Stimulated activated CD8-positive, alpha-beta memory T cell treated with anti-CD3 and anti-CD28 coated beads, Interleukin-7, amount 100 ng/mL, for 4 hours (primary cell): ENCODE data around the gene MYH11.
"Not testable (repeated sequence)": the region's sequence is repeated elsewhere in the genome, so short reads cannot be mapped to it uniquely, and the experiment has no call there.

Source experiments
- DNase-seq, 2 donors: peaks; one replicate each; pipeline ENCODE4 v3.0.0-alpha.2; 2020; ENCODE audit warnings: low read depth in 2 of 2

Gene MYH11

DNA sequence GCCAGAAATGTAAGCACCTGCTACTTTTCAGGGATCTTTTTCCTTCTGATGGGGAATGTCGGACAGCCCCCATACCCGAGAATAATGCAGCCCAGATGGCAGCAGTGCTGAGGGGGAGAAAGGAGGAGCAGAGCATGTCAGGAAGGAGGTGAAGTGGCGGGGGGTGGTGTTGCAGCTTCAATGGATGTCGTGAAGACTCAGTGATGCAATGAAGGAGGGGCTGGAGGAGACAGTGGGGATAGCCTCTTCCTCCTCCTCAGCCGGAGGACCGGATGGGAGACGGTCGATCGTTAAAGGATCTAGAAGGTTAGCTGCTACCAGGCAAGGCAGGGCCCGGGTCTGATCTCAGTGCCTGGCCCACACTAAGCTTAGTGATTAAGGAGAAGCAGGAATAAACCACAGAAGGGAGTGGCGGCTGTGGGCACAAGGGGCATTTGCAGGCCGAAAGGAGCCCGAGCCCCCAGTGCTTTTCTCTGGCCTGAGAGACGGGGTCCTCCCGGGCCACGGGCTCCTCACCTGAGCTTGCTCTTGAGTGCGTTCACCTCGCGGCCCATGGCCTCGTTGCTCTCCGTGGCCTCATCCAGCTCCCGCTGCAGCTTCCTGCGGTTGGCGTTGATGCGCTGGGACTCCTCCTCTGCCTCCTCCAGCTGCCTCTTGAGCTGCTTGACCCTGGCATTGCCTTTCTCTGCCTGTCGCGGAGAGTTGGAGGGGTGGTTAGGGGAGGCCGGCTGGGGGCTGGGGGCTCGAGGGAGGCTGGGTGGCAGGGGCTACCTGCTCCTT, 142.2 kb downstream of the MYH11 start:
- DNase-seq: no peak

DNA sequence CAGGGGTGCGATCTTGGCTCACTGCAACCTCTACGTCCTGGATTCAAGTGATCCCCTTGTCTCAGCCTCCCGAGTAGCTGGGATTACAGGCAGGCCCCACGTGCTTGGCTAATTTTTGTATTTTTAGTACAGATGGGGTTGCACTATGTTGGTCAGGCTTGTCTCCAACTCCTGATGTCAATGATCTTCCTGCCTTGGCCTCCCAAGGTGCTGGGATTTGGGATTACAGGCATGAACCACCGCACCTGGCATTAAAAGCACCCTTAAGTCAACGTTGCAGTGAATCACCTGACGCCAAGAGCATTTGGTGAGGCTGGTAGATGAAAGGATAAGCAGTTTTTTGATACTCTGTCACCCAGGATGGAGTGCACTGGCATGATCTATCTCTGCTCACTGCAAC, 147.8 kb downstream of the MYH11 start:
- DNase-seq: no peak

DNA sequence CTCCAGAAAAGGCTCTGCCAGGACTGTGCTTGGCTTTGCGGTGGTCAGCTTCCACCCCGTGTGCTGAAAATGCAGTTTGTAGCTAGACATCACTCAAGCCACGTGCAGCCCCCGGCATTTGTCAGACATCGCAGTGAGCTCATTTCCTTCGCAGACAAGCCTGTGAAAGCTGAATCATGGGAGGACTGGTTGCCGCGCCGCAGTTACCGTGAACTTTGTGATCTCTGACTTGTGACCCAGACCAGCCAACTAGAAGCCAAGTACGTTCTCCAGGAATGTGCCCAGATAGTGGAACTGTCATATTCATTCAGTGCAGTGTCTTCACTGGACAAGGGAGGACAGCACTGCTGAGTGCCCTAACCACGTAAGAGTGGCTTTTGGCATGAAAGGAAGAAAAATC, 148.7 kb downstream of the MYH11 start:
- DNase-seq: no peak

DNA sequence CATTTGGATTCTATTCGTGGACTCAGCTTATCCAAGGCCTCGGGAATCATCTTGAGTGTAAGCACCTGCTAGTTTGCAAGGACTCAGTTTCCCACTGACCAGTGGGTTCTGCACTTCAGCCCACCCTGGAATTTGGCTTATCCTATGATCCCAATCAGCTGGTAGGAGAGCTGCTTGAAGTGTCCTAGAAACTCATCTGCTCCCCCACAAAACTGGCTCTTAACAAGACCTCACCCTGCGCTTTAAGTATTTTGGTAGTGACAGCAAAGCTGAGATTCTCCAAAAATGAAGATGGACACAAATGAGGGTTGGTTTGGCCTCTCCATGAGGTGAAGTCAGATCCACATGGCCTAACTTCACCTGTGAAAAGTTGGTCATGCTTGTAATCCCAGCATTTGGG, 149.5 kb downstream of the MYH11 start:
- DNase-seq: no peak

DNA sequence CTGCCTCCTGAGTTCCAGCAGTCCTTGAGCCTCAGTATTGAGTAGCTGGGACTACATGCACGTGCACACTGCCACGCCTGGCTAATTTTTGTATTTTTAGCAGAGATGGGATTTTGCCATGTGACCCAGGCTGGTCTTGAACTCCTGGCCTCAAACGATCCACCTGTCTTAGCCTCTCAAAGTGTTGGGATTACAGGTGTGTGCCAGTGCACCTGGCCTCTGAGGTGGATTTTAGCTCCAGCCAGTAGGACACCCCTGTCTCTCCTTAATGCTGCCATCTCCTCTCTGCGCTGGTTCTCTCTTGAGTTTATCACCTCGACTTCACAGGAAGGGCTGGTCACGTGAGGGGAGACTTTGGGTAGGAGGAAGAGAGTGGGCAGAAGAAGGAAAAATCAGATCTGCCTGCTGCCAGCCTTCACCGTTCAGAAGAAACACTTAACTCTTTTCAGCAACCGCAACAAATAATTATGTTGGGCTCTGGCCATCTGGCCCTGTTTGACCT, 151.7 kb downstream of the MYH11 start:
- no peak for DNase-seq

DNA sequence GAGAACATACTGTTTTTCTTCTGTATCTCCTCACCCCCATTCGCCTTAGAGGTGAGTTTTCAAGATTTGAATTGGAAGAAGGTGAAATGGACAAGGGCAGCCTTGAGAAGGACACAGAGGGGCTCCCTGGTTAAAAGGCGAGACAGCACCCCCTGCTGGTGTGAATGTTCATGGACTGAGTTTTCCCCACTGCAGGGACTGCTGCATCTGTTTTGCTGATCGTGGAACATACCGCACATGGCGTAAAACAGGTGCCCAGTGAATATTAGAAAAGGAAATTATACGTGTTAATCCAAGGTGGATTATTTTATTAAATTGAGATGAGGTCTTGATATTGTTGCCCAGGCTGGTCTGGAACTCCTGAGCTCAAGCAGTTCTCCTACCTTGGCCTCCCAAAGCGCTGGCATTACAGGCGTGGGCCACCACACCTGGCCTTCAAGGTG, 152.3 kb downstream of the MYH11 start:
- peak; percentile 44 to 58 for DNase-seq

DNA sequence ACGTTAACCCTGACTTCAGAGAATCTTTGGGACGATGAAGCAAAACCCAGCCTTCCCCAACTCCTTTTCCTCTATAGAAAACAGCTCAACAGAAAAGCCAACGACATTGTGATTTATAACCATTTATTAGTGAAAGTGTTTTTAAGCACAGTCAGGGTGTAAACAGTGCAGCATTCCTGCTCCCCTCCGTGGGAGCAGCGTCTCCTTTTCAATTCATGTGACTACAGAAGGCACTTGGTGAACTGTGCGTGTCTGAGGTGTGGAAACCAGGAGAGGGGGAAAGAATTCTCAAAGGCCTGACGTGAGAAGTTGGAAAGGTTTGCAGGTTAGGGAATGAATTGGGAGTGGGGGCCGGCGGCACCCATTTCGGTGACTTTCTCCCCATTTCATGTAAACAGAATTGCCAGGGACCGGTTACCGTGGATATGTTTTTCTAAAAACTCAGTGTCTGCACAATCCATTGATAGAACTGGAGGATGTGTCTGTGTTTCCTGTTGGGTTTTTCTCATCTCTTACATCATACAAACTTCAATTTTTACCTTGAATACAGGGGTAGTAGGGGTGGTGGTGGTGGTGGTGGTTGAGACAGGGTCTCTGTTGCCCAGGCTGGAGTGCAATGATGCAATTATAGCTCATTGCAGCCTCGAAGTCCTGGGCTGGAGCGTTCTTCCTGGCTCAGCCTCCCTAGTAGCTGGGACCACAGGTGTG, 153.6 kb downstream of the MYH11 start:
- DNase-seq: no peak

DNA sequence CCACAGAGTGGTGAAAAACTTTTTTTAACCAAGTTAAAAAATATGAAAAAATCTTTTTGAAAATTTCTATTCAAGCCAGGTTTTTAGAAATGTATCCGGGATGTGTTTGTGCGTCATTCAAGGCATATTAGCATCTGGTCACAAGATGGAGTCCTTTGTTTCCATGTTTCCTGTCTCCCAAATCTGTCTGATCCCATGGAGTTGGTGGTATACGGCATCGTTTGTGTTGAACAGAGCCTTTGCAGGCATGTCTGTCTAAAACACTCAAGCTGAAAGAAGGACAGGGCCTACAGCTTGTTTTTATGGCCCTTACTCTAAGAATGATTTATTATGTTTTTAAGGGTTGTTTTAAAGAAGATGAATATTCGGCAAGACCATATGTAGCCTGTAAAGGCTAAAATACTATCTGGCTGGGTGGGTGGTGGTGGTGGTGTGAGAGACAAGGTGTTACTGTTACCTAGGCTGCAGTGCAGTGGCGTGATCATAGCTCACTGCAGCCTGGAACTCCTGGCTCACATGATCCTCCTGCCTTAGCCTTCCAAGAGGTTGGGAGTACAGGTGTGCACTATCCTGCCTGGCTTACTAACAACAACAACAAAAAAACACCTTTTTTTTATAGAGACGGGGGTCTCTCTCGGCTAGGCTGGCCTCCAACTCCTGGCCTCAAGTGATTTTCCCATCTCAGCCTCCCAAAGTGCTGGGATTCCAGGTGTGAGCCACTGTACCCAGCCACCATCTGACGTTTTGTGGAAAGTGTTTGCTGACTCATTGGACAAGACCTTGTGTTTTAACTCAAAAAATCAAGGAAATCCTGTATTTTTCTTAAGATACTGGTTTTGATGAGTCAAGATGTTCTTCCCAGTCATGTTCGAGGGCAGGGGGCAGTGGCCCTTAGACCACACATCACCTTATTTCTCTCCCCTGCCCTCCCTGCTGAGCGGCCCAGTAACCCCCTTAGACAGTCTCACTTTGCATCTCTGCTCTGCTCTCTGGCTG, 154.6 kb downstream of the MYH11 start:
- no peak for DNase-seq

DNA sequence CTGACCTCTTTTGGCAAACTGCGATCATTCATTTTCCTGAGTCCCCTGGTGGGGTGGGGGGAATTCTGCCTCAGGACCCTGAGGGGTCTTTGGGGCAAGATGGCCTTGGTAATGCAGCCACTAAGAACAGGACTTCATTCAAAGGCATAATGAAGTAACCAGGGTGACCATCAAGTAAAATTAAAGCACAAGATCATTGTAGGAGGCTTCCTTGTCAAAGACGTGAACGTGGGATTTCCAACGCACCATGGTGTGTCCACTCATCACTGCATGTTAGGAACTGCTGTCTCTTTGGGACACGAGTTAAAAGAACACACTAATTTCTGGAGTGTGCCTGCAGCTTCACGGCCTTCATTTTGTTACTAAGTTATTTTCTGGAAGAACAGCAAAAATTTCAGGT, 155.5 kb downstream of the MYH11 start:
- no peak for DNase-seq

DNA sequence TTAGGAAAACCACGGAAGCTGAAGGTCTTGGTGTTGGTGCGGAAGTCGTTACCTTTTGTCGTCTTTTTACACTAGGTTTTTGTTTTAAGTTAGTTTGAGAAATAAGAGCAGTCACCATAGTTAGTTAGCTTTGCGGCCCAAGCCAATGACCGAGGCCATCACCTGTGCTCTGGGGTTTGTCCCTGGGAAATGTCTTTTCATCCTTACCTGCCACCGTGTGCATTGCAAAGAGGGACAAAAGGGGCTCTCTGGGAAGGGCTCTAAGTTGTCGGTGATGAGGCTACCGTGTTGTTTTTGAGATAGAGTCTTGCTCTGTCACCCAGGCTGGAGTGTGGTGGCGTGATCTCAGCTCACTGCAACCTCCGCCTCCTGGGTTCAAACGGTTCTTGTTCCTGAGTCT, 157.0 kb downstream of the MYH11 start:
- DNase-seq: no peak

DNA sequence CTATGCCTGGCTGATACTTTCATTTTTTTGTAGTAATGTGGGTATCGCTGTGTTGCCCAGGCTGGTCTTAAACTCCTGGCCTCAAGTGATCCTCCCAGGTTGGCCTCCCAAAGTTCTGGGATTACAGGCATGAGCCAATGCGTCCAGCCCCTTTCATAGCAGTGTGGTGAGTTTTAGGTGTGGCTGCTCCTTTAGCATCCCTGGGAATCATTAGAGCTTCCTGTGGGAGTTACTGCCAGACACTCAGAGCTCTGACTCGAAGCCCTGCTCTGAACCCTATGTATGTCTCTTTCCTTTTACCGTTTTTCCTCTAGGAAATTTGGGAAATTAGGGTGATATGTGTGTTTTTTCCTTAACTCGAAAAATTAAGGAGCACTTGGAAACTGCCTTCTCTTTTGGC, 162.3 kb downstream of the MYH11 start:
- DNase-seq: no peak

DNA sequence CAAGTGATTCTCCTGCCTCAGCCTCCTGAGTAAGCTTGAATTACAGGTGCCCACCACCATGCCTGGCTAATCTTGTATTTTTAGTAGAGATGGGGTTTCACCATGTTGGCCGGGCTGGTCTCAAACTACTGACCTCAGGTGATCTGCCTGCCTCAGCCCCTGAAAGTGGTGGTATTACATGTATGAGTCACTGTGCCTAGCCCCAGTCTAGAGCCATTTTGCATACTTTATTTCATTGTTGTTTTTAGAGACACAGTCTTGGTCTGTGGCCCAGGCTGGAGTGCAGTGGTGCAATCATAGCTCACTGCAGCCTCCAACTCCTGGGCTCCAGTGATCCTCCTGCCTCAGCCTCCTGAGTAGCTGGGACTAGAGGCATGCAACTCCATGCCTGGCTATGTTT, 164.3 kb downstream of the MYH11 start:
- DNase-seq: not testable (repeated sequence)

DNA sequence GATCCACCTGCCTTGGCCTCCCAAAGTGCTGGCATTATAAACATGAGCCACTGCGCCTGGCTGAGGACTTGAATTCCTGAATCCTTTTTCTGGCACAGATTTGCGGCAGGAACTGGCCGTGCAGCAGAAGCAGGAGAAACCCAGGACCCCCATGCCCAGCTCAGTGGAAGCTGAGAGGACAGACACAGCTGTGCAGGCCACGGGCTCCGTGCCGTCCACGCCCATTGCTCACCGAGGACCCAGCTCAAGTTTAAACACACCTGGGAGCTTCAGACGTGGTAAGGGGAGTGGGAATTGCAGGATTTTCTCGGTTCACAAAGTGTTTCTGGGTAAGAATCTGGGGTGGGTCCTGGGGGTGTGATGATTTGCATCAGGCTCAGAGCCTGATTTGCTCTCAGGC, 165.8 kb downstream of the MYH11 start:
- DNase-seq: no peak

DNA sequence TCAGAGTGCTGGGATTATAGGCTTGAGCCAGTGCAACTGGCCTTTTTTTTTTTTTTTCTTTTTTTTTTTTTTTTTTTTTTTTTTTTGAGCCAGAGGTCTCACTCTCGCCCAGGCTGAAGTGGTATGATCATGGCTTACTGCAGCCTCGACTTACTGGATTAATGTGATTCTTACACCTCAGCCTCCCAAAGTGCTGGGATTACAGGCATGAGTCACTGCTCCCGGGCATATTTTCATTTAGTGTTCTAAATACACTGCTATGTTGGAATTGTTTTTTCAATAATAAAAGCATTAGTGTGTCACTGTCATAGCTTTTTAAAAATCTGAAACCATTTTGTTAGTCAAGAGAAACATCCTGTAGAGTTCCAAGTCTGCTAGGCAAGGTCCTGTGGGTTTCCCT, 166.5 kb downstream of the MYH11 start:
- DNase-seq: no peak

DNA sequence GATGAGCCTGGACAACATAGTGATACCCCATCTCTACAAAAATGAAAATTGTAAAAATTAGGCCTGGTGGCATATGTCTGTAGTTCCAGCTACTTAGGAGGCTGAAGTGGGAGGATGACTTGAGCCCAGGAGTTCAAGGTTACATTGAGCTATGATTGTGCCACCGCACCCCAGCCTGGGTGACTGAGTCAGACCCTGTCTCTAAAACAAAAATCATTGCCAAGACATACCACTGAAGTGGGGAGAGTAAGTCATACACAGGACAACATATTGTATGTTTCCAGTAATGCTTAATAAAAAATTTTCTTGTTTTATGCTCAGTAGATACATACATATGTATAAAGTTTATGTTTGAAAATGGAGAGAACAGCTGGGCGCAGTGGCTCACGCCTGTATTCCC, 167.5 kb downstream of the MYH11 start:
- DNase-seq: no peak

DNA sequence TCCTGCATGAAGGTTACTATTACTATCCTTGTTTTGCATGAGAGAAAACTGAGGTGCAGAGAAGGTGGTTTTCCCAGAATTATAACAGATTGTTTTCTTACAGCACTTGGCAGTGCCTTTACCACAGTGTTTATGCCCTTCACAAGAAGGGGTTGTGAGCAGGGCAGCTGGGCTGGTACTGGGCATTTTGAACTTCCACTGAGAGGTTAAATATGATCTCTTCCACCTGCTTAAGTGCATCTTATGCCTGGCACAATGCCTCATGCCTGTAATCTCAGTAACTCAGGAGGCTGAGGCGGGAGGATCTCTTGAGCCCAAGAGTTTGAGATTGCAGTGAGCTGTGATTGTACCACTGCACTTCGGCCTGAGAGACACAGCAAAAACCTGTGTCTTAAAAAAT, 170.5 kb downstream of the MYH11 start:
- no peak for DNase-seq

DNA sequence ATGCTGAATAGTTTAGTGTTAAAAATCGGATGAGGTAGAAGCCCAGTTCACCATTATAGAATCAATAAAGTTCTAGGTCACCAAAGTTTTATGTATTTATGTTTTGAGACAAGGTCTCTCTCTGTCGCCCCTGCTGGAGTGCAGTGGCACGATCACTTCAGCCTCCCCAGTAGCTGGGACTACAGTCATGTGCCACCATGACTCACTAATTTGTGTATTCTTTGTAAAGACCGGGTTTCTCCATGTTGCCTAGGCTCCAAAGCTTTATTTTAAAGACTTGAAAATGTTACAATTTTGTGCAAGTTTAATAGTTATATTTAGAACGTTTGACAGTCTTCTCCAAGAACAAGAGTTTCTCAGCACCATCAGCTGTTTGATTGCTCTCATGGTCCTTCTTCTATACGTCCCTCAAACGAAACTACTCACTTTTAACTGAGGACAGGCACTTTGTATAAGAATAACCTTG, 174.7 kb downstream of the MYH11 start:
- peak in 1 of 2 donors; percentile 14 for DNase-seq

DNA sequence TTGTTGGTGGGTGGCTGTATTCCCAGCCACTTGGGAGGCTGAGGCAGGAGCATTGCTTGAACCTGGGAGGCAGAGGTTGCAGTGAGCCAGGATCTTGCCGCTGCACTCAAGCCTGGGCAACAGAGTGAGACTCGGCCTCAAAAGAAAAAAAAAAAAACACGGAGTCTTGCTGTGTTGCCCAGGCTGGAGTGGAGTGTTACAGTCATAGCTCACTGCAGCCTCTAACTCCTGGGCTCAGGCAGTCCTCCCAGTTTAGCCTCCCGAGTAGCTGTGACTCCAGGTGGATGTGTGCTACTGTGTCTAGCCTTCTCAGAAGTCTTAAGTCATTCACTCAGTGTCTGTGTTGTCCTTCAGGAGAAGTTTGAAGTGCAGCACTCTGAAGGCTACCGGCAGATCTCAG, 179.4 kb downstream of the MYH11 start:
- no peak for DNase-seq

DNA sequence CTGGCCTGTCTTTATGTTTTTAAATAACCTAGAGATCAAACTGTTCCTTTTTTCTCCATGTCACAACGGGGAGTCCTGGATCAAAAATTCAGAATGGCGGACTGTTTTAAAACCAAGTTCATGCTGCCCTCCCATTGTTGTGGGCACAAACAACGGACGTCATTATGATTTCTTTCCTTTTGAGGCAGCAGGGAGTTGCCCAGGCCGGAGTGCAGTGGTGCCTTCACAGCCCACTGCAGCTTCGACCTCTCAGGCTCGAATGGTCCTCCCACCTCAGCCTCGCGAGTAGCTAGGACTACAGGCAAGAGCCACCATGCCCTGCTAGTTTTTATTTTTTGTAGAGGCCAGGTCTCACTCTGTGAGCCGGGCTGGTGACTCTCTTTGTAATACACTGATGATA, 180.3 kb downstream of the MYH11 start:
- no peak for DNase-seq

DNA sequence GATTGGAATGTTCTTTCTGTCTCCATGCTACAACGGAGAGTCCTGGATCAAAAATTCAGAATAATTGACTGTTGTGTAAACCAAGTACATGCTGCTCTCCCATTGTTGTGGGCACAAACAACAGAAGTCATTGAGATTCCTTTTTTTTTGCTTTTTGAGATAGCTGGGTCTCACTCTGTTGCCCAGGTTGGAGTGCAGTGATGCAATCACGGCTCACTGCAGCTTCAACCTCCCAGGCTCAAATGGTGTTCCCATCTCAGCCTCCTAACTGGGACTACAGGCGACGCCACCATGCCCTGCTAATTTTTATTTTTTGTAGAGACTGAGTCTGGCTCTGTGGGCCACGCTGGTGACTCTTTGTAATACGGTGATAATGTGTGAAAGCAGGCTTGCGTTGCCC, 182.3 kb downstream of the MYH11 start:
- no peak for DNase-seq

DNA sequence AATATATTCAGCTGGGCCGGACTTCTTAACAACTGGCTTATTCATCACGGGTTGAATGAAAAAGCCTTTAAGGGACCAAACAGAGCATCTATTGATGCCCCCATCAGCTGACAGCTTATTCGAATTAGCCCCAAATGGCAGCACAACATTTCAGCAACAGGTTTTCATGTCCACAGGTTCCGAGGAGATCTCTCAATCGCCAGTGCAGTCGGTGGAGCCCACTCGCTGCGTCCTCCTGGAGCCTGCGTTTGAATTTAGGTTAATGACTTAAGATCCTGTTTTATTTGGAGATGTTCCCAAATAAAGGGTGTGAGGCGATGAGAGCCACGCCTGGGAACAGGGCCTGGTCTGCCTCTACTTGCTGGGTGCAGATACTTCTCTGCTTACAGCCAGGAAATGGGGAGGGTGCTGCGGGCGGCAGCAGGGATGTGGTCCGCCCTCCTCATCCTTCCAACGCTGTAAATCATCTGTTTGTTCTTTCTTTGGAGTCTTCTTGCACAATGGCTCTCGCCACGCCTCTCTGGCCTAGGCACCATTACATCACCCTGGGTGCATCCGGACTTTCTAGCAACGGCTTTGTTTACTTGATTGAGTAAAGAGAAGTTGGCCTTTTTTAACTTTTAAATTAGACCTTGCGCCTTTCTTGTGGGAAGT, 184.2 kb downstream of the MYH11 start:
- peak; percentile 35 to 40 for DNase-seq
